H9 (cell line): ENCODE results near the gene RAPGEF3. TPM values are rescaled to one million over a fixed set of nuclear protein-coding genes. Genes with fewer than 3 reads are reported as not detected.

Experiments
- DNase-seq: peaks from one replicate; pipeline ENCODE4 v3.0.0-alpha.2; 2017
- H2AFZ ChIP-seq: one replicate; pipeline ENCODE4 v1.6.1; 2013; ENCODE audit warnings: mild to moderate bottlenecking, low read length, control low read depth, moderate library complexity
- H2AK5ac ChIP-seq: 2 replicates; pipeline ENCODE4 v1.6.1; 2013; ENCODE audit warnings: low read length, control low read depth, mixed read lengths; ENCODE audit not compliant: insufficient read length
- H2BK120ac ChIP-seq: one replicate; pipeline ENCODE4 v1.6.1; 2013; ENCODE audit warnings: low read depth, mild to moderate bottlenecking, low read length, control low read depth, inconsistent platforms; ENCODE audit not compliant: poor library complexity, severe bottlenecking
- H2BK12ac ChIP-seq: 2 replicates; pipeline ENCODE4 v1.6.1; 2013; ENCODE audit warnings: low read length, control low read depth, mixed read lengths, low read depth; ENCODE audit not compliant: insufficient read length
- H2BK15ac ChIP-seq: 2 replicates; pipeline ENCODE4 v1.6.1; 2013; ENCODE audit warnings: low read depth, low read length, control low read depth
- H2BK20ac ChIP-seq: one replicate; pipeline ENCODE4 v1.6.1; 2013; ENCODE audit warnings: low read depth, mild to moderate bottlenecking, low read length, control low read depth, inconsistent platforms; ENCODE audit not compliant: poor library complexity, severe bottlenecking
- H2BK5ac ChIP-seq: 2 replicates; pipeline ENCODE4 v1.6.1; 2013; ENCODE audit warnings: low read length, control low read depth, mixed read lengths; ENCODE audit not compliant: insufficient read length
- H3K14ac ChIP-seq: 2 replicates; pipeline ENCODE4 v1.6.1; 2013; ENCODE audit warnings: low read length, control low read depth; ENCODE audit not compliant: insufficient read depth
- H3K18ac ChIP-seq: 2 replicates; pipeline ENCODE4 v1.6.1; 2013; ENCODE audit warnings: low read depth, mild to moderate bottlenecking, mixed read lengths, low read length, control low read depth; ENCODE audit not compliant: insufficient read length
- H3K23ac ChIP-seq: 2 replicates; pipeline ENCODE4 v1.6.1; 2013; ENCODE audit warnings: low read length, control low read depth, mixed read lengths, low read depth; ENCODE audit not compliant: insufficient read length
- H3K23me2 ChIP-seq: 2 replicates; pipeline ENCODE4 v1.6.1; 2013; ENCODE audit warnings: low read depth, mild to moderate bottlenecking, mixed read lengths, low read length, control low read depth; ENCODE audit not compliant: insufficient read length, poor library complexity, severe bottlenecking
- H3K27ac ChIP-seq: 2 replicates; pipeline ENCODE4 v1.5.1; 2013; ENCODE audit warnings: low read length, control low read depth, mixed read lengths, low read depth; ENCODE audit not compliant: insufficient read length
- H3K27me3 ChIP-seq: 2 replicates; pipeline ENCODE4 v1.6.1; 2013; ENCODE audit warnings: low read length, control low read depth, inconsistent platforms; ENCODE audit not compliant: insufficient read depth
- H3K4ac ChIP-seq: 2 replicates; pipeline ENCODE4 v1.6.1; 2013; ENCODE audit warnings: low read depth, mild to moderate bottlenecking, control low read depth, inconsistent platforms, low read length, moderate library complexity
- H3K4me1 ChIP-seq: 2 replicates; pipeline ENCODE4 v1.6.1; 2013; ENCODE audit warnings: low read length, control low read depth, inconsistent platforms; ENCODE audit not compliant: insufficient read depth
- H3K4me2 ChIP-seq: 2 replicates; pipeline ENCODE4 v1.6.1; 2013; ENCODE audit warnings: low read length, control low read depth, mixed read lengths; ENCODE audit not compliant: insufficient read length, insufficient read depth
- H3K56ac ChIP-seq: 2 replicates; pipeline ENCODE4 v1.6.1; 2013; ENCODE audit warnings: low read depth, mild to moderate bottlenecking, mixed read lengths, low read length, control low read depth; ENCODE audit not compliant: insufficient read length
- H3K79me1 ChIP-seq: 2 replicates; pipeline ENCODE4 v1.6.1; 2013; ENCODE audit warnings: low read depth, mild to moderate bottlenecking, moderate library complexity, low read length, control low read depth, inconsistent platforms; ENCODE audit not compliant: insufficient read depth, poor library complexity, severe bottlenecking
- H3K79me2 ChIP-seq: 2 replicates; pipeline ENCODE4 v1.6.1; 2013; ENCODE audit warnings: low read length, control low read depth, inconsistent platforms; ENCODE audit not compliant: insufficient read depth
- H3K9ac ChIP-seq: 2 replicates; pipeline ENCODE4 v1.6.1; 2013; ENCODE audit warnings: low read length, control low read depth, mixed read lengths; ENCODE audit not compliant: insufficient read length; ENCODE audit errors: extremely low read depth
- H3K9me3 ChIP-seq: one replicate; pipeline ENCODE4 v1.6.1; 2013; ENCODE audit warnings: low read depth, low read length, inconsistent platforms; ENCODE audit not compliant: control insufficient read depth
- H3T11ph ChIP-seq: one replicate; pipeline ENCODE4 v1.6.1; 2013; ENCODE audit warnings: mild to moderate bottlenecking, low read length, control low read depth, inconsistent platforms
- H4K20me1 ChIP-seq: one replicate; pipeline ENCODE4 v1.6.1; 2013; ENCODE audit not compliant: control insufficient read depth, insufficient read length, insufficient read depth
- H4K5ac ChIP-seq: 2 replicates; pipeline ENCODE4 v1.6.1; 2013; ENCODE audit warnings: low read depth, mild to moderate bottlenecking, mixed read lengths, low read length, control low read depth; ENCODE audit not compliant: insufficient read length
- H4K8ac ChIP-seq: replicated peaks from 2 replicates; pipeline ENCODE4 v1.6.1; 2013; ENCODE audit warnings: low read length, control low read depth, mixed read lengths, low read depth; ENCODE audit not compliant: insufficient read length
- H4K91ac ChIP-seq: 2 replicates; pipeline ENCODE4 v1.6.1; 2013; ENCODE audit warnings: low read depth, mild to moderate bottlenecking, moderate library complexity, mixed read lengths, low read length, control low read depth; ENCODE audit not compliant: insufficient read length
- H3K27ac Mint-ChIP-seq, 3 experiments: 2 replicates in 2 of 3; 3 replicates in 1 of 3; pipeline ENCODE4 v1.8.0; 2020 to 2021; ENCODE audit warnings: mixed read lengths in 3 of 3, mild to moderate bottlenecking in 1 of 3, moderate library complexity in 1 of 3
- H3K27me3 Mint-ChIP-seq: 2 replicates; pipeline ENCODE4 v1.8.0; 2021; ENCODE audit warnings: low read depth, mild to moderate bottlenecking, moderate library complexity, mixed read lengths
- H3K36me3 Mint-ChIP-seq, 3 experiments: 2 replicates in 2 of 3; 3 replicates in 1 of 3; pipeline ENCODE4 v1.8.0; 2020 to 2021; ENCODE audit warnings: low read depth in 3 of 3, mixed read lengths in 3 of 3; ENCODE audit not compliant: insufficient read depth in 1 of 3
- H3K4me1 Mint-ChIP-seq, 2 experiments: 2 replicates each; pipeline ENCODE4 v1.8.0; 2020; ENCODE audit warnings: mixed read lengths in 2 of 2
- H3K4me3 Mint-ChIP-seq, 2 experiments: 2 replicates in 1 of 2; 3 replicates in 1 of 2; pipeline ENCODE4 v1.8.0; 2020 to 2021; ENCODE audit warnings: mild to moderate bottlenecking in 2 of 2, mixed read lengths in 2 of 2, moderate library complexity in 1 of 2
- H3K9me3 Mint-ChIP-seq, 2 experiments: 2 replicates in 1 of 2; 3 replicates in 1 of 2; pipeline ENCODE4 v1.8.0; 2020; ENCODE audit warnings: mild to moderate bottlenecking in 2 of 2, mixed read lengths in 2 of 2, moderate library complexity in 1 of 2
- WGBS: extraction: QIAGEN DNeasy Blood & Tissue Kit; methylation state at CpG from one replicate; pipeline ENCODE4 v1.1.7; 2013; ENCODE audit warnings: missing lambda C conversion rate, low lambda C conversion rate, mixed read lengths; ENCODE audit not compliant: insufficient read length; ENCODE audit errors: extremely low coverage; 5-methylcytosine and 5-hydroxymethylcytosine counted together
- total RNA-seq: library from RNA; stranded (reverse); gene quantifications from 2 replicates; pipeline ENCODE4 v1.2.1, GENCODE V29; 2021
- TF ChIP-seq, protein P1 (sequence below): fragments of 200-600 bp; sonication (generic); conservative IDR thresholded peaks from 3 replicates; pipeline ENCODE4 v1.8.0; 2021; ENCODE audit warnings: antibody characterized with exemption, mild to moderate bottlenecking

Gene RAPGEF3
- total RNA-seq, 1 experiment from 2014 or later: 7.4 TPM

DNA sequence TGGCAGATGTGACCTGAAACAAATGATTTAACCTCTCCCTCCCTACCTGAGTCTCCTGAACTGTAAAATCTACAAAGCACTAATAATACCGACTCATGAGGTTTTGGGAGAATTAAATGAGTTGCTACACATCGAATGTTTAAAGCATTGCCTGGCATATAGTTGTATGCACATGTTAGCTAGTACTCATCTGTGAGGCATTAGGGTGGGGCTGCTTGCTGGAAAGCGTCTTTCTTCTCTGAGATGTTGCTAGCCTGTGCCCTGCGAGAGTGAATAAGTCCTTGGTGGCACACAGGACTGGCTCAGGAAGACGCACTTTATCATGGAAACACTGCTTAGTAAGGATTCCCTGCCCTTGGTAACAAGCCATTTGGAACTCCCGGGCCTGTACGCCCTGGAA lies 6.1 kb downstream of the RAPGEF3 start:
- H2AFZ ChIP-seq: no peak overlapping the region
- DNase-seq: no peak
- no peaks in the 10 kb centered on the region for H3K27me3 ChIP-seq
- no CpG with 5 or more reads among the region's 7 CpGs for WGBS
- no peak overlapping the region for H4K8ac ChIP-seq
- H4K5ac ChIP-seq: no peak overlapping the region
- no peak overlapping the region for H3K4me3 Mint-ChIP-seq
- no peaks in the 10 kb centered on the region for H4K20me1 ChIP-seq
- H2BK5ac ChIP-seq: no peak overlapping the region
- H3K27ac ChIP-seq: no peak overlapping the region
- peaks cover 16% of the 10 kb centered on the region for H3K4me1 ChIP-seq
- peaks cover 20 to 23% of the 10 kb centered on the region in 2 experiments for H3K4me1 Mint-ChIP-seq
- no peaks in the 10 kb centered on the region; the same call in 1 of the 2 replicates for H3K27me3 Mint-ChIP-seq
- no peak overlapping the region for H3K14ac ChIP-seq
- H3K56ac ChIP-seq: no peak overlapping the region
- no peak overlapping the region for H4K91ac ChIP-seq
- H3K18ac ChIP-seq: no peak overlapping the region
- H3K27ac Mint-ChIP-seq: peak overlapping the region in 2 of 3 experiments; percentile 28 to 67; a peak in 2 of 7 replicates
- H3K9ac ChIP-seq: no peak overlapping the region
- H3K9me3 Mint-ChIP-seq: no peaks in the 10 kb centered on the region
- no peak overlapping the region for H2AK5ac ChIP-seq
- H3K4me2 ChIP-seq: no peak overlapping the region
- no peaks in the 10 kb centered on the region for H3K9me3 ChIP-seq
- no peaks in the 10 kb centered on the region for H3K79me2 ChIP-seq
- no peak overlapping the region for H2BK12ac ChIP-seq
- no peak overlapping the region for H2BK20ac ChIP-seq
- H3K23ac ChIP-seq: no peak overlapping the region
- H3K4ac ChIP-seq: no peak overlapping the region
- no peaks in the 10 kb centered on the region for H3K79me1 ChIP-seq
- H3K36me3 Mint-ChIP-seq: peaks cover 0 to 8% (median 6%) of the 10 kb centered on the region in 3 experiments; a peak in 5 of 7 replicates
- no peak overlapping the region for H2BK120ac ChIP-seq
- no peak overlapping the region for H2BK15ac ChIP-seq
- no peak overlapping the region for H3T11ph ChIP-seq
- TF ChIP-seq, protein P1, sequence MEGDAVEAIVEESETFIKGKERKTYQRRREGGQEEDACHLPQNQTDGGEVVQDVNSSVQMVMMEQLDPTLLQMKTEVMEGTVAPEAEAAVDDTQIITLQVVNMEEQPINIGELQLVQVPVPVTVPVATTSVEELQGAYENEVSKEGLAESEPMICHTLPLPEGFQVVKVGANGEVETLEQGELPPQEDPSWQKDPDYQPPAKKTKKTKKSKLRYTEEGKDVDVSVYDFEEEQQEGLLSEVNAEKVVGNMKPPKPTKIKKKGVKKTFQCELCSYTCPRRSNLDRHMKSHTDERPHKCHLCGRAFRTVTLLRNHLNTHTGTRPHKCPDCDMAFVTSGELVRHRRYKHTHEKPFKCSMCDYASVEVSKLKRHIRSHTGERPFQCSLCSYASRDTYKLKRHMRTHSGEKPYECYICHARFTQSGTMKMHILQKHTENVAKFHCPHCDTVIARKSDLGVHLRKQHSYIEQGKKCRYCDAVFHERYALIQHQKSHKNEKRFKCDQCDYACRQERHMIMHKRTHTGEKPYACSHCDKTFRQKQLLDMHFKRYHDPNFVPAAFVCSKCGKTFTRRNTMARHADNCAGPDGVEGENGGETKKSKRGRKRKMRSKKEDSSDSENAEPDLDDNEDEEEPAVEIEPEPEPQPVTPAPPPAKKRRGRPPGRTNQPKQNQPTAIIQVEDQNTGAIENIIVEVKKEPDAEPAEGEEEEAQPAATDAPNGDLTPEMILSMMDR: no peak
- H3K23me2 ChIP-seq: no peaks in the 10 kb centered on the region
